Type B pancreatic cell (in vitro differentiated cells): Measurements from ENCODE around the gene FMOD. TPM values are rescaled to one million over a fixed set of nuclear protein-coding genes. Genes with fewer than 3 reads are reported as not detected.
A peak's percentile ranks its signal among the peaks of the same experiment; 100 is the strongest.

ENCODE experiments used
- DNase-seq: peaks from one replicate; pipeline ENCODE4 v3.0.0; 2021; ENCODE audit warnings: mixed read lengths; ENCODE audit not compliant: unreplicated experiment; ENCODE audit errors: extremely low spot score
- H3K27ac Mint-ChIP-seq: 2 replicates; pipeline ENCODE4 v1.8.0; 2021; ENCODE audit warnings: mild to moderate bottlenecking, mixed read lengths
- H3K27me3 Mint-ChIP-seq: 2 replicates; pipeline ENCODE4 v1.8.0; 2021; ENCODE audit warnings: mixed read lengths
- H3K36me3 Mint-ChIP-seq: 2 replicates; pipeline ENCODE4 v1.8.0; 2021; ENCODE audit warnings: mixed read lengths
- H3K4me1 Mint-ChIP-seq: one replicate; pipeline ENCODE4 v1.8.0; 2021; ENCODE audit warnings: mixed read lengths; ENCODE audit not compliant: unreplicated experiment
- H3K4me3 Mint-ChIP-seq: 2 replicates; pipeline ENCODE4 v1.8.0; 2021; ENCODE audit warnings: mild to moderate bottlenecking, mixed read lengths
- H3K9me3 Mint-ChIP-seq: 2 replicates; pipeline ENCODE4 v1.8.0; 2021; ENCODE audit warnings: mixed read lengths
- total RNA-seq: library from RNA; stranded (reverse); gene quantifications from 2 replicates; pipeline ENCODE4 v1.2.1, GENCODE V29; 2021; ENCODE audit warnings: low replicate concordance
- TF ChIP-seq, protein P1 (sequence below): fragments of 200-600 bp; sonication (generic); conservative IDR thresholded peaks from 2 replicates; pipeline ENCODE4 v1.5.0; 2021; ENCODE audit warnings: antibody characterized with exemption, mild to moderate bottlenecking

FMOD gene
- total RNA-seq, 1 donor from 2014 or later: 8.3 TPM

DNA sequence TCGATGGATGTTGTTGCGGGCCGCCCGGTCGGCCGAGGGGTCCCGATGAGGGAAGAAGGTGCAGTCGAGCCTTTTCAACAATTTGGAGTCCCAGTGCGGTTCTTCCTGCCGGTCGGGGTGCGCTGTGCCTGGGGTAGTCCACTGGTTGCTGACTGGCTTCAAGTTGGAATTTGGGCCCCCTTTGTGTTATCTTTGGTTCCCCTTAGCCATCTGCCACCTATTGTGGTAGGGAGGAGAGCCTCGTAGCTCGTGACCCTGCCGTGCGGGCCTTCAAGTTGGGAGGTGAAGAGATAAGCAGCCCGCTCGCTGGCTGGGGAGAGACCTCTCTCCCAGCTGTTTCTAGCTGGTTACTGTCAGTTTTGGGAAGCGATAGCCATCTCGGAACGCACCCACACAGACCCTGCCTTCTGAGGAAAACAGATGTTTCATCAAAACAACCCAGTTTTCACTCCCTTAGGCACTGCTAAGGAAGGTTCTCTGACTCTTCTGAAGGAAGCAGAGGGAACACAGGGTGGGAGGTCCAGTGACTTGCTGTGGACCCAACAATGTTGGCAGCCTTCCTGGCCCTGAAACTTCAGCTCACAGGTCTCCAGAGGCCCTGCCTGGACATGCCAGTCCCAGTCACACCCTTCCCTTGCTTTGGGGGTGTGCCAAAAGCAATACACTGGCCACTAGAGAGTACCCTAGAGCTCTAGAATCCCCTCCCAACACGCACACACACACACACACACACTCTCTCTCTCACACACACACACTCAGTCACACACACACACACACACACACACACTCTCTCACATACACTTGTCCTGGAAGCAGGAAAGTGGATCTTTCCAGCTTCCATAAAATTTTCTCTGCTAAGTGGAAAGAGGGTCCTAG is 44.6 kb downstream of the FMOD start:
- H3K9me3 Mint-ChIP-seq: no peaks in the 10 kb centered on the region
- TF ChIP-seq, protein P1, sequence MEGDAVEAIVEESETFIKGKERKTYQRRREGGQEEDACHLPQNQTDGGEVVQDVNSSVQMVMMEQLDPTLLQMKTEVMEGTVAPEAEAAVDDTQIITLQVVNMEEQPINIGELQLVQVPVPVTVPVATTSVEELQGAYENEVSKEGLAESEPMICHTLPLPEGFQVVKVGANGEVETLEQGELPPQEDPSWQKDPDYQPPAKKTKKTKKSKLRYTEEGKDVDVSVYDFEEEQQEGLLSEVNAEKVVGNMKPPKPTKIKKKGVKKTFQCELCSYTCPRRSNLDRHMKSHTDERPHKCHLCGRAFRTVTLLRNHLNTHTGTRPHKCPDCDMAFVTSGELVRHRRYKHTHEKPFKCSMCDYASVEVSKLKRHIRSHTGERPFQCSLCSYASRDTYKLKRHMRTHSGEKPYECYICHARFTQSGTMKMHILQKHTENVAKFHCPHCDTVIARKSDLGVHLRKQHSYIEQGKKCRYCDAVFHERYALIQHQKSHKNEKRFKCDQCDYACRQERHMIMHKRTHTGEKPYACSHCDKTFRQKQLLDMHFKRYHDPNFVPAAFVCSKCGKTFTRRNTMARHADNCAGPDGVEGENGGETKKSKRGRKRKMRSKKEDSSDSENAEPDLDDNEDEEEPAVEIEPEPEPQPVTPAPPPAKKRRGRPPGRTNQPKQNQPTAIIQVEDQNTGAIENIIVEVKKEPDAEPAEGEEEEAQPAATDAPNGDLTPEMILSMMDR: no peak
- peaks cover 47% of the 10 kb centered on the region for H3K4me1 Mint-ChIP-seq
- H3K27me3 Mint-ChIP-seq: peaks cover 4% of the 10 kb centered on the region
- DNase-seq: no peak
- H3K4me3 Mint-ChIP-seq: peak overlapping the region; percentile 91
- peaks cover 9% of the 10 kb centered on the region for H3K36me3 Mint-ChIP-seq
- peak overlapping the region; percentile 91 for H3K27ac Mint-ChIP-seq

DNA sequence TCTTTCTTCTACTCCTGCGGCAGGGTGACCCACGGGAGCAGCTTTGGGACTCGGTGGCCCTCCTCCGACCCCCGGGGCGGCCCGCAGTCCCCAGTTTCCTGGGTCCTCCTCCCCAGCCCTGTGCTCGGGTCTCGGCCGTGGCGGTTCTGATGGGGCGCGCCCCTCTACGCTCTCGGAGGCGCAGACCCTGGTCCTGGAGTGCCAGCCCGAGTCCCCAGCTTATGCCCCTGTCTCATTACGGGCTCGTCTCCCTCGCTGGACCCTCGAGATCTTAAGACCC is 45.2 kb downstream of the FMOD start:
- DNase-seq: no peak
- no peaks in the 10 kb centered on the region for H3K9me3 Mint-ChIP-seq
- H3K27me3 Mint-ChIP-seq: peaks cover 4% of the 10 kb centered on the region
- H3K36me3 Mint-ChIP-seq: peaks cover 9% of the 10 kb centered on the region
- peaks cover 47% of the 10 kb centered on the region for H3K4me1 Mint-ChIP-seq
- H3K27ac Mint-ChIP-seq: peak overlapping the region; percentile 91
- TF ChIP-seq, protein P1: no peak
- H3K4me3 Mint-ChIP-seq: peak overlapping the region; percentile 91

GRCh38 chr1:203304919-203305808 is 45.8 kb downstream of the FMOD start, which contains the start of gene BTG2:
Gene BTG2, plus strand, starts transcription at chr1:203305519. Its CDS starts 88 bp downstream, at chr1:203305607.
- Mint-ChIP-seq H3K4me3 (peak within 1 kb of the TSS; percentile 91), H3K4me1 (peaks cover 47% of the 10 kb centered on the region), H3K36me3 (peaks cover 9% of the 10 kb centered on the region), H3K27ac (peak within 1 kb of the TSS; percentile 91), H3K9me3 (no peaks in the 10 kb centered on the region), H3K27me3 (peaks cover 4% of the 10 kb centered on the region)
- TF ChIP-seq, protein P1: no peak
- peak; percentile 90 for DNase-seq

DNA sequence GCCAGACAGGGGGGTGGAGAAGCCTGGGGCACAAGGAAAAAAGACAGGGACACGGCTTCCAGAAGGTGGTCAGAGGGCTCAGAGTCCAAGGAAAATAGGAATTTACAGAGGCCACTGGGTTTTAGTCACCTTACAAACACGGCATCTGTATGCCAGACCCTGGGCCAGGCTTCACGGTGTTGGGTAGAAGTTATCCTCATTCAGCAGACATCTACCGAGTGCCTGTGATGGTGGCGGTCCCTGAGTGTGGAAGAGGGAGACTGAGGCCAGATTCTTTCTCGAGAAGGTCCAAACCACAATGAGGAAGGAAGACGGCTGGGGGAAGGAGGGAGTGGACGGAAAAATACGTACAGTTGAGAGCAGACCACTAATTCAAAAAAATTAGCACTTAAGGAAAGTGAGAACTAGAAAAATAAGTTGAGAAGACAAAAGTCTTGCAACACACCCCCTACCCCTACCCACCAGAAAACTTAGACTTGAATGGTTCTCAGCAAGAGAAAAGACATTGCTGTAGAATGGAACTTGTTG is 46.5 kb downstream of the FMOD start:
- TF ChIP-seq, protein P1: no peak
- Mint-ChIP-seq H3K9me3 (no peaks in the 10 kb centered on the region), H3K27me3 (peaks cover 4% of the 10 kb centered on the region), H3K4me3 (peak overlapping the region; percentile 83), H3K4me1 (peaks cover 47% of the 10 kb centered on the region), H3K36me3 (peaks cover 9% of the 10 kb centered on the region), H3K27ac (peak overlapping the region; percentile 71)
- no peak for DNase-seq

DNA sequence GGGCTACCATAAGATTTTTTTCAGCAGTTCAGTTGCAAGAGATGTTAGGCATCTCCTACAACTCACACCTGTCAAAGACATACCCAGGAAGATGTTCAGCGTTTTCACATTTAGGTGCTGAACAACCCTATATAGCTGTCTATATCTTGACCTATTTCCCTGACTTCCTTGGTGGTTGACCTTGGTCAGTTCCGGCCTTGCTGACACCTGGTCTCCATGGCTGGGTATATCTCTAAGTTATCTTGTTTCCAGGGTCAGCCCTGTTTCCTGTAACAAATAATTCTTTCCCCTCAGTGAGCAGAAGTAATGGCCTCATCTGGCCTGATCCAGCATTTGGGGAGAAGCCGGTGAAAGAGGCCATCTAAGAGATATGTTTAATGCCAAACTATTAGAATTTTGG is 48.0 kb downstream of the FMOD start:
- peak overlapping the region; percentile 71 for H3K27ac Mint-ChIP-seq
- H3K27me3 Mint-ChIP-seq: peaks cover 4% of the 10 kb centered on the region

More for the DNA sequence above, 48.0 kb downstream of the FMOD start:
- Mint-ChIP-seq H3K36me3 (peaks cover 4% of the 10 kb centered on the region), H3K4me3 (peak overlapping the region; percentile 83), H3K4me1 (peaks cover 34% of the 10 kb centered on the region), H3K9me3 (no peaks in the 10 kb centered on the region)
- no peak for DNase-seq
- TF ChIP-seq, protein P1: no peak
